Measurements from ENCODE around the gene RAB40C.

The RAB40C gene

GRCh38 chr16:648781-649589, 59.1 kb downstream of the RAB40C start, which contains the start of gene WDR90:
Gene WDR90 (plus strand): TSS chr16:649365. CDS start chr16:649417, 52 bp downstream.
- peak; percentile 97 for DNase-seq (ENCODE audit: low spot score)

- peak; percentile 57 for DNase-seq (ENCODE audit: low spot score)
Measured at GRCh38 chr16:649631-650030, 59.8 kb downstream of the RAB40C start.

GRCh38 chr16:651844-652243, 62.0 kb downstream of the RAB40C start:
- DNase-seq (ENCODE audit: low spot score), result no peak

GRCh38 chr16:652454-653305, 62.8 kb downstream of the RAB40C start:
- no peak for DNase-seq (ENCODE audit: low spot score)

- DNase-seq (ENCODE audit: low spot score), result no peak
Measured at GRCh38 chr16:654034-654433, 64.2 kb downstream of the RAB40C start.

GRCh38 chr16:657487-657886, 67.6 kb downstream of the RAB40C start:
- DNase-seq (ENCODE audit: low spot score), result no peak

- DNase-seq (ENCODE audit: low spot score), result no peak
Measured at GRCh38 chr16:658679-659571, 69.1 kb downstream of the RAB40C start.

GRCh38 chr16:659618-660017, 69.8 kb downstream of the RAB40C start:
- DNase-seq (ENCODE audit: low spot score), result no peak

- DNase-seq (ENCODE audit: low spot score), result no peak
Measured at GRCh38 chr16:660132-660458, 70.2 kb downstream of the RAB40C start.

GRCh38 chr16:660459-661183, 70.8 kb downstream of the RAB40C start:
- DNase-seq (ENCODE audit: low spot score), result peak; percentile 79

GRCh38 chr16:661184-661821, 71.4 kb downstream of the RAB40C start:
- DNase-seq (ENCODE audit: low spot score), result no peak

- no peak for DNase-seq (ENCODE audit: low spot score)
Measured at GRCh38 chr16:662095-662494, 72.2 kb downstream of the RAB40C start.

GRCh38 chr16:662597-662996, 72.7 kb downstream of the RAB40C start:
- DNase-seq (ENCODE audit: low spot score), result no peak

GRCh38 chr16:666572-666971, 76.7 kb downstream of the RAB40C start:
- no peak for DNase-seq (ENCODE audit: low spot score)

- DNase-seq (ENCODE audit: low spot score), result no peak
Measured at GRCh38 chr16:667113-667779, 77.4 kb downstream of the RAB40C start.

- DNase-seq (ENCODE audit: low spot score), result peak; percentile 96
Measured at GRCh38 chr16:667780-668518, 78.1 kb downstream of the RAB40C start, which contains the start of gene RHOT2. Gene RHOT2 (plus strand): TSS chr16:668132. CDS start chr16:668200, 68 bp downstream.

GRCh38 chr16:668519-669171, 78.8 kb downstream of the RAB40C start:
- DNase-seq (ENCODE audit: low spot score), result peak; percentile 28

- DNase-seq (ENCODE audit: low spot score), result no peak
Measured at GRCh38 chr16:669666-670065, 79.8 kb downstream of the RAB40C start.
